DOHH2 (cell line): ENCODE results near the gene CENPP.

ENCODE experiments used
- H3F3A ChIP-seq: fragments of 200-600 bp; sonication (generic), shearing (Covaris generic); 2 replicates; pipeline ENCODE4 v1.6.0; 2016; ENCODE audit warnings: antibody characterized with exemption, mild to moderate bottlenecking; ENCODE audit not compliant: control insufficient read depth, insufficient read depth
- H3K27ac ChIP-seq: fragments of 200-600 bp; sonication (generic); 2 replicates; pipeline ENCODE4 v1.5.1; 2014; ENCODE audit warnings: low read depth, mild to moderate bottlenecking, low read length, moderate library complexity
- H3K27me3 ChIP-seq: fragments of 200-600 bp; sonication (generic); 2 replicates; pipeline ENCODE4 v1.6.1; 2014; ENCODE audit warnings: mild to moderate bottlenecking, low read length, mixed read lengths; ENCODE audit not compliant: control insufficient read depth
- H3K36me3 ChIP-seq: fragments of 200-600 bp; sonication (generic); 2 replicates; pipeline ENCODE4 v1.6.1; 2014; ENCODE audit warnings: mild to moderate bottlenecking, low read length, moderate library complexity, mixed read lengths; ENCODE audit not compliant: control insufficient read depth
- H3K4me1 ChIP-seq: fragments of 200-600 bp; sonication (generic); 2 replicates; pipeline ENCODE4 v1.6.1; 2014; ENCODE audit warnings: mild to moderate bottlenecking, low read length, mixed read lengths; ENCODE audit not compliant: control insufficient read depth
- H3K4me2 ChIP-seq: fragments of 200-600 bp; sonication (generic); 2 replicates; pipeline ENCODE4 v1.6.0; 2014; ENCODE audit warnings: mild to moderate bottlenecking, low read length, moderate library complexity
- H3K4me3 ChIP-seq: fragments of 200-600 bp; sonication (generic); 2 replicates; pipeline ENCODE4 v1.5.1; 2014; ENCODE audit warnings: mild to moderate bottlenecking, low read length, mixed read lengths
- H3K79me2 ChIP-seq: fragments of 200-600 bp; sonication (generic); 2 replicates; pipeline ENCODE4 v1.6.1; 2014; ENCODE audit warnings: mild to moderate bottlenecking, low read length, mixed read lengths; ENCODE audit not compliant: control insufficient read depth
- H3K9me2 ChIP-seq: fragments of 200-600 bp; sonication (generic); replicated peaks from 2 replicates; pipeline ENCODE4 v1.6.1; 2014; ENCODE audit warnings: mild to moderate bottlenecking, low read length, mixed read lengths; ENCODE audit not compliant: control insufficient read depth
- H3K9me3 ChIP-seq: fragments of 200-600 bp; sonication (generic); 2 replicates; pipeline ENCODE4 v1.6.1; 2014; ENCODE audit warnings: antibody characterized with exemption, low read length, mixed read lengths; ENCODE audit not compliant: control insufficient read depth, insufficient read depth
- H4K20me1 ChIP-seq: fragments of 200-600 bp; sonication (generic); 2 replicates; pipeline ENCODE4 v1.6.0; 2014; ENCODE audit warnings: low read depth, mild to moderate bottlenecking, antibody characterized with exemption, low read length, moderate library complexity; ENCODE audit not compliant: control insufficient read depth, insufficient read depth
- EZH2phosphoT487 ChIP-seq: fragments of 200-600 bp; sonication (generic); IDR thresholded peaks from 2 replicates; pipeline ENCODE4 v1.6.1; 2017; ENCODE audit warnings: borderline replicate concordance, mild to moderate bottlenecking, antibody characterized with exemption, low read length, moderate library complexity, mixed read lengths
- TF ChIP-seq, protein P1 (sequence below): fragments of 200-600 bp; sonication (generic); IDR thresholded peaks from one replicate; pipeline ENCODE4 v1.5.1; 2014; ENCODE audit warnings: antibody characterized with exemption, mild to moderate bottlenecking, low read depth, low read length; ENCODE audit not compliant: poor library complexity, severe bottlenecking

Gene CENPP

DNA sequence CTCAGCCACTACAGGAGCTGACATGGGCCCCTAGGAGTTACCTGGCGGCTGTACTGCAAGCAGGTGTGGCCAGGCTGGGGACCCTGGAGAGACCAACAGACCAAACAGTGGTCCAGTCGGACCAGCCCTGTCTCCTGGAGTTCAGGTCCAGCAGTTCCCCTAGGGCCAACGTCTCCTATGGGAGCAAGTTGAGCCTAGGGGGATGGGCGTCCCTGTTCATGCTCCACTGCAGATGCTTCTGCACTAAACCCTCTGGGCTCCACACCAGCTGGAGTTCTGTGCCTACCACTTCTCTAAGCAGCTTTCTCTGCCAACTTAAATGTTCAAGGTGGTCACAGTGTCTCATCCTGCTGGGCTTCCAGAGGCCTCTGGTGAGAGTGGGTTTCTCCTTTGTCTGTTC lies 119.1 kb downstream of the CENPP start:
- H3K4me1 ChIP-seq: no peaks in the 10 kb centered on the region
- H3K4me3 ChIP-seq: no peak overlapping the region
- H3K27me3 ChIP-seq: no peaks in the 10 kb centered on the region
- H3K79me2 ChIP-seq: no peaks in the 10 kb centered on the region
- H4K20me1 ChIP-seq: no peaks in the 10 kb centered on the region
- no peak for TF ChIP-seq EZH2phosphoT487
- TF ChIP-seq, protein P1, sequence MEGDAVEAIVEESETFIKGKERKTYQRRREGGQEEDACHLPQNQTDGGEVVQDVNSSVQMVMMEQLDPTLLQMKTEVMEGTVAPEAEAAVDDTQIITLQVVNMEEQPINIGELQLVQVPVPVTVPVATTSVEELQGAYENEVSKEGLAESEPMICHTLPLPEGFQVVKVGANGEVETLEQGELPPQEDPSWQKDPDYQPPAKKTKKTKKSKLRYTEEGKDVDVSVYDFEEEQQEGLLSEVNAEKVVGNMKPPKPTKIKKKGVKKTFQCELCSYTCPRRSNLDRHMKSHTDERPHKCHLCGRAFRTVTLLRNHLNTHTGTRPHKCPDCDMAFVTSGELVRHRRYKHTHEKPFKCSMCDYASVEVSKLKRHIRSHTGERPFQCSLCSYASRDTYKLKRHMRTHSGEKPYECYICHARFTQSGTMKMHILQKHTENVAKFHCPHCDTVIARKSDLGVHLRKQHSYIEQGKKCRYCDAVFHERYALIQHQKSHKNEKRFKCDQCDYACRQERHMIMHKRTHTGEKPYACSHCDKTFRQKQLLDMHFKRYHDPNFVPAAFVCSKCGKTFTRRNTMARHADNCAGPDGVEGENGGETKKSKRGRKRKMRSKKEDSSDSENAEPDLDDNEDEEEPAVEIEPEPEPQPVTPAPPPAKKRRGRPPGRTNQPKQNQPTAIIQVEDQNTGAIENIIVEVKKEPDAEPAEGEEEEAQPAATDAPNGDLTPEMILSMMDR: no peak
- H3K4me2 ChIP-seq: no peak overlapping the region
- no peak overlapping the region for H3K27ac ChIP-seq
- no peaks in the 10 kb centered on the region for H3K9me2 ChIP-seq
- H3F3A ChIP-seq: no peaks in the 10 kb centered on the region
- no peaks in the 10 kb centered on the region for H3K9me3 ChIP-seq
- no peaks in the 10 kb centered on the region for H3K36me3 ChIP-seq

DNA sequence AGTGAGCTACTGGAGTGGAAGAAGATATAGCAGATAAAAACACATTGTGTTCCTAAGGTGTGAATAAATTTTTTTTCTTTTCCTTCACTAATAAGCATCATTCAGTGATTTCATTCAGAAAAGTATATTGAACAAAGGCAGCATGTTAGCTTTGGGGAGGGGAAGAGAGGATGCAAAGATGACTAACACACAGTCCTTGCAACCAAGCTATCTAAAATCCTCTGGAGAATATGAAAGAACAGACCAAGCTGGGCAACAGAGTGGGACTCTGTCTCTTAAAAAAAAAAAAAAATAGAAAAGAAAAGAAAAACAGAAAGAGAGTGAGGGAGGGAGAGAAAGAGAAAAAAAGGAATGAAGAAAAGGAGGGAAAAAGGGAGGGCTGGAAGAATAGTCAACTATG lies 120.8 kb downstream of the CENPP start:
- Histone ChIP-seq H3K27me3 (no peaks in the 10 kb centered on the region), H3F3A (no peaks in the 10 kb centered on the region), H3K9me2 (no peaks in the 10 kb centered on the region), H3K36me3 (no peaks in the 10 kb centered on the region), H3K79me2 (no peaks in the 10 kb centered on the region), H4K20me1 (no peaks in the 10 kb centered on the region), H3K27ac (no peak overlapping the region), H3K4me2 (no peak overlapping the region), H3K4me3 (no peak overlapping the region), H3K4me1 (no peaks in the 10 kb centered on the region), H3K9me3 (no peaks in the 10 kb centered on the region)
- TF ChIP-seq, protein P1: no peak
- no peak for TF ChIP-seq EZH2phosphoT487

DNA sequence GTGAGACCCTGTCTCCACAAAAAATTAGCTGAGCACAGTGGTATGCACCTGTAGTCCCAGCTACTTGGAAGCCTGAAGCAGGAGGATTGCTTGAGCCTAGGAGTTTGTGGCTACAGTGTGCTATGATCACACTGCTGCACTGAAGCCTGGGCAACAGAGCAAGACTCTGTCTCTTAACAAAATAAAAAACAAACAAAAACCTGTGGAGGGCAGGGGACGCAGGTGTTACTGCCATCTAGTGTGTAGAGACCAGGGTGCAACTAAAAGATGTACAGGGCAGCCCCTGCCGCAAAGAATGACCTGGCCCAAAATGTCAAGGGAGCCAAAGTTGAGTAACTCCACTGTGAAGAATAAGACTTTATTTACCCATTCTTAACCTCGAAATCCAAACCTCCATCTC lies 129.5 kb downstream of the CENPP start:
- Histone ChIP-seq H3K27me3 (no peaks in the 10 kb centered on the region), H3K79me2 (no peaks in the 10 kb centered on the region), H3K9me2 (no peaks in the 10 kb centered on the region), H3K9me3 (no peaks in the 10 kb centered on the region), H3K36me3 (no peaks in the 10 kb centered on the region), H3K27ac (no peak overlapping the region), H3K4me1 (no peaks in the 10 kb centered on the region), H4K20me1 (no peaks in the 10 kb centered on the region), H3K4me2 (no peak overlapping the region), H3F3A (no peaks in the 10 kb centered on the region), H3K4me3 (no peak overlapping the region)
- TF ChIP-seq, protein P1: peak; percentile 60
- TF ChIP-seq EZH2phosphoT487: no peak

DNA sequence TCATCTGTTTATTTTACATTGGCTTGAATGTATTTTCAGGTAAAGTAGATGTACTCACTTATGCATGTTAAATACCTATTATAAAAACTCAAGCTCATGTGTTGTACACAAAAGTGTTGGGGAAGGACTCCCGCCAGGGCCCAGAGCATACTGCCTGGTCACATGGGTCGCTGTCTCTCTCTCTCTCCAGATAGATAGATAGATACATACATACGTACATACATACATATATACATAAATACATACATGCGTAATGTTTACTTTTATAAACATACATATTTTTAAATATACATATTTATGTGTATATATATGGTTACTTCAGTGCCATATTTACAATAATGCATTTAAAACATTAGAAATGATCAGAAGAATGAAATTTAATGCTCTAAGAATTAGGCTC lies 131.8 kb downstream of the CENPP start:
- Histone ChIP-seq H4K20me1 (no peaks in the 10 kb centered on the region), H3K9me3 (no peaks in the 10 kb centered on the region), H3K79me2 (no peaks in the 10 kb centered on the region)

More for the DNA sequence above, 131.8 kb downstream of the CENPP start:
- Histone ChIP-seq H3K4me3 (no peak overlapping the region), H3K27me3 (no peaks in the 10 kb centered on the region), H3F3A (no peaks in the 10 kb centered on the region), H3K4me1 (no peaks in the 10 kb centered on the region), H3K9me2 (no peaks in the 10 kb centered on the region), H3K36me3 (no peaks in the 10 kb centered on the region), H3K4me2 (no peak overlapping the region), H3K27ac (no peak overlapping the region)
- TF ChIP-seq EZH2phosphoT487: no peak
- TF ChIP-seq, protein P1: no peak
